Measurements from ENCODE around the gene ADGRF1. TPM values are rescaled to one million over a fixed set of nuclear protein-coding genes. Genes with fewer than 3 reads are reported as not detected.

The ADGRF1 gene
- total RNA-seq, 1 experiment from 2014 or later: 39.6 TPM

DNA sequence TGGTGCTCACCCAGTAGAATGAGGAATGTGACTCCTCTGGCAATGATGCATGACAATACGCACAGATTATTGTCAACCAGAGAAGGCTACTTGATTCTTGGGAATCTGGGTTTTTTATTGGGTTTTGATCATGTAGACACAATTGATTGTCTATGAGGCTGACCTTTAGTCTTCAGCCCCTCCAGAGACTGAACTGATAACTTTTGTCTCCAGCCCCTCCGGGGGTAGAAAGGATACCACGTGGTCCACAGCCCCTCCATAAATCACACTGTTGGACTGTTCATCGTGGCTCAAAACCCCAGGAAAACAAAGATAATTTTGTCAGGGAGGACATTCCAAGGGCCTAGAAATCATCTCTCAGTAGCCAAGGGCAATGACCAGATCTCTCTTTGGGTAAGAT is 62.9 kb downstream of the ADGRF1 start:
- BruUV-seq (replicated peaks): no TSS peak
- DNase-seq (ENCODE audit: low read depth, low spot score): no peak
- no peak overlapping the region for H3K27ac ChIP-seq (ENCODE audit: low read depth, low read length)
- no peak overlapping the region for H3K9ac ChIP-seq (ENCODE audit: low read length)
- ChIA-PET POLR2A (no interaction called here), RAD21 (ENCODE audit: low non-redundant PET in 1 of 2, low total read pairs in 2 of 2, uncharacterized antibody in 2 of 2, unreplicated experiment in 2 of 2) (no interaction called here), CTCF (no interaction called here)
- no peak overlapping the region for H3K4me3 ChIP-seq (replicated peaks in 1 of 2; ENCODE audit: low read depth in 1 of 2, low read length in 2 of 2)
- H4K20me1 ChIP-seq (ENCODE audit: insufficient read depth): no peaks in the 10 kb centered on the region
- intact Hi-C loops (cut with micrococcal nuclease): no loop called here
- no peaks in the 10 kb centered on the region for H3K36me3 ChIP-seq (ENCODE audit: control insufficient read depth in 1 of 2, insufficient read depth in 2 of 2, low read length in 2 of 2)
- TF ChIP-seq, protein P1, sequence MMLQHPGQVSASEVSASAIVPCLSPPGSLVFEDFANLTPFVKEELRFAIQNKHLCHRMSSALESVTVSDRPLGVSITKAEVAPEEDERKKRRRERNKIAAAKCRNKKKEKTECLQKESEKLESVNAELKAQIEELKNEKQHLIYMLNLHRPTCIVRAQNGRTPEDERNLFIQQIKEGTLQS (IDR thresholded peaks at IDR 0.05): no peak
- TF ChIP-seq RAD21 (IDR thresholded peaks at IDR 0.05; ENCODE audit: low read depth) (no peak), ZFX (IDR thresholded peaks at IDR 0.05) (no peak), ELF1 (IDR thresholded peaks at IDR 0.05; ENCODE audit: borderline replicate concordance, low read depth) (no peak), CBX3 (IDR thresholded peaks at IDR 0.05; ENCODE audit: low read depth) (no peak), EGR1 (IDR thresholded peaks at IDR 0.05; ENCODE audit: low read depth) (no peak), EZH2 (IDR thresholded peaks at IDR 0.05) (no peak), EZH2phosphoT487 (IDR thresholded peaks at IDR 0.05; ENCODE audit: borderline replicate concordance) (no peak), POLR2AphosphoS5 (IDR thresholded peaks at IDR 0.05; ENCODE audit: low read depth, low read length) (no peak), SRF (IDR thresholded peaks at IDR 0.05; ENCODE audit: low read depth) (no peak), SP1 (IDR thresholded peaks at IDR 0.05; ENCODE audit: low read depth) (no peak)
- no peak for ATAC-seq
- H3K4me1 ChIP-seq (ENCODE audit: control insufficient read depth in 1 of 2, insufficient read depth in 2 of 2, low read length in 2 of 2): peaks cover 6 to 14% of the 10 kb centered on the region in 2 experiments; a peak in 2 of 4 replicates
- H3K9me2 ChIP-seq (ENCODE audit: insufficient read depth): no peaks in the 10 kb centered on the region
- H2AFZ ChIP-seq (ENCODE audit: low read depth, low read length, poor library complexity, severe bottlenecking): no peak overlapping the region
- no peaks in the 10 kb centered on the region for H3K9me3 ChIP-seq (ENCODE audit: control insufficient read depth in 1 of 2, insufficient read depth in 1 of 2, low read depth in 1 of 2, low read length in 2 of 2)
- no peaks in the 10 kb centered on the region for H3K79me2 ChIP-seq (ENCODE audit: insufficient read depth, low read length)
- no peak overlapping the region for H3K4me2 ChIP-seq (ENCODE audit: low read length)
- no peaks in the 10 kb centered on the region for H3K27me3 ChIP-seq (ENCODE audit: insufficient read depth, low read length)

DNA sequence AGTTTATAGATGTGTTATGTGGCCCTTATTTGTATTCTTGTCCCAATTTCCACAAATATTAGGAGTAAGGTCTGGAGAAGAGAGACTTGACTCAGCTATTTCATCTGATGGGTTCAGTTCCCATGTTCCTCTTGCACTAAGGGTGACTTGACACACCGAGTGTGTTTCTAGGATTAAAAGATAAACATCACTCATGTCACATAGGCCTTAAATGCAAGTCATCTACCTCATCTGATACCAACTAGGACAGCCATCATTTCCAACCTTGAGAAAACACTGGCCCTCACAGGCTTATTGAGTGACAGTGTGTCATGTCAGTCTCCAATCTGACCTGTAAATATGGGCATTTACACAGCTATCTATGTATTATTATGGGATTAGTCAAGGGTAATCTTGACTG is 67.3 kb downstream of the ADGRF1 start:
- no peak overlapping the region for H2AFZ ChIP-seq (ENCODE audit: low read depth, low read length, poor library complexity, severe bottlenecking)
- ChIA-PET CTCF (no interaction called here), POLR2A (no interaction called here), RAD21 (ENCODE audit: low non-redundant PET in 1 of 2, low total read pairs in 2 of 2, uncharacterized antibody in 2 of 2, unreplicated experiment in 2 of 2) (no interaction called here)
- no peaks in the 10 kb centered on the region for H4K20me1 ChIP-seq (ENCODE audit: insufficient read depth)
- H3K27ac ChIP-seq (ENCODE audit: low read depth, low read length): no peak overlapping the region
- no peaks in the 10 kb centered on the region for H3K79me2 ChIP-seq (ENCODE audit: insufficient read depth, low read length)
- ATAC-seq: no peak
- H3K9me3 ChIP-seq (ENCODE audit: control insufficient read depth in 1 of 2, insufficient read depth in 1 of 2, low read depth in 1 of 2, low read length in 2 of 2): no peaks in the 10 kb centered on the region
- H3K27me3 ChIP-seq (ENCODE audit: insufficient read depth, low read length): no peaks in the 10 kb centered on the region
- no peaks in the 10 kb centered on the region for H3K9me2 ChIP-seq (ENCODE audit: insufficient read depth)
- intact Hi-C loops (cut with micrococcal nuclease): no loop called here
- BruUV-seq (replicated peaks): no TSS peak
- no peak overlapping the region for H3K4me2 ChIP-seq (ENCODE audit: low read length)
- no peaks in the 10 kb centered on the region for H3K4me1 ChIP-seq (ENCODE audit: control insufficient read depth in 1 of 2, insufficient read depth in 2 of 2, low read length in 2 of 2)
- no peak for DNase-seq (ENCODE audit: low read depth, low spot score)
- H3K36me3 ChIP-seq (ENCODE audit: control insufficient read depth in 1 of 2, insufficient read depth in 2 of 2, low read length in 2 of 2): no peaks in the 10 kb centered on the region
- no peak overlapping the region for H3K4me3 ChIP-seq (replicated peaks in 1 of 2; ENCODE audit: low read depth in 1 of 2, low read length in 2 of 2)
- no peak overlapping the region for H3K9ac ChIP-seq (ENCODE audit: low read length)
- TF ChIP-seq POLR2A (IDR thresholded peaks at IDR 0.05; ENCODE audit: borderline replicate concordance, extremely low read depth, insufficient read depth, insufficient read length) (no peak), YY1 (IDR thresholded peaks at IDR 0.05; ENCODE audit: extremely low read depth, insufficient replicate concordance, low read depth, low read length) (no peak), JUND (IDR thresholded peaks at IDR 0.05) (no peak), CEBPB (IDR thresholded peaks at IDR 0.05; ENCODE audit: low read depth) (no peak), SP1 (IDR thresholded peaks at IDR 0.05; ENCODE audit: low read depth) (no peak), EZH2phosphoT487 (IDR thresholded peaks at IDR 0.05; ENCODE audit: borderline replicate concordance) (no peak), ZNF274 (IDR thresholded peaks at IDR 0.05; ENCODE audit: low read depth, low read length) (no peak)
- TF ChIP-seq, protein P2, sequence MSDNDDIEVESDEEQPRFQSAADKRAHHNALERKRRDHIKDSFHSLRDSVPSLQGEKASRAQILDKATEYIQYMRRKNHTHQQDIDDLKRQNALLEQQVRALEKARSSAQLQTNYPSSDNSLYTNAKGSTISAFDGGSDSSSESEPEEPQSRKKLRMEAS (IDR thresholded peaks at IDR 0.05): no peak
- TF ChIP-seq, protein P1 (IDR thresholded peaks at IDR 0.05): no peak
- TF ChIP-seq, protein P3, sequence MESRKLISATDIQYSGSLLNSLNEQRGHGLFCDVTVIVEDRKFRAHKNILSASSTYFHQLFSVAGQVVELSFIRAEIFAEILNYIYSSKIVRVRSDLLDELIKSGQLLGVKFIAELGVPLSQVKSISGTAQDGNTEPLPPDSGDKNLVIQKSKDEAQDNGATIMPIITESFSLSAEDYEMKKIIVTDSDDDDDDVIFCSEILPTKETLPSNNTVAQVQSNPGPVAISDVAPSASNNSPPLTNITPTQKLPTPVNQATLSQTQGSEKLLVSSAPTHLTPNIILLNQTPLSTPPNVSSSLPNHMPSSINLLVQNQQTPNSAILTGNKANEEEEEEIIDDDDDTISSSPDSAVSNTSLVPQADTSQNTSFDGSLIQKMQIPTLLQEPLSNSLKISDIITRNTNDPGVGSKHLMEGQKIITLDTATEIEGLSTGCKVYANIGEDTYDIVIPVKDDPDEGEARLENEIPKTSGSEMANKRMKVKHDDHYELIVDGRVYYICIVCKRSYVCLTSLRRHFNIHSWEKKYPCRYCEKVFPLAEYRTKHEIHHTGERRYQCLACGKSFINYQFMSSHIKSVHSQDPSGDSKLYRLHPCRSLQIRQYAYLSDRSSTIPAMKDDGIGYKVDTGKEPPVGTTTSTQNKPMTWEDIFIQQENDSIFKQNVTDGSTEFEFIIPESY (IDR thresholded peaks at IDR 0.05; ENCODE audit: extremely low read depth, insufficient replicate concordance, low read length): no peak
